NCI-H510A treated with DMSO at 0.1 percent for 48 hours (cell line): Measurements from ENCODE around the gene PPDPF.
"Not testable (repeated sequence)": the region's sequence is repeated elsewhere in the genome, so short reads cannot be mapped to it uniquely, and the experiment has no call there.

Source experiments
- DNase-seq: peaks from one replicate; lab custom pipeline; 2025; lab: John Stamatoyannopoulos, UW

PPDPF gene

DNA sequence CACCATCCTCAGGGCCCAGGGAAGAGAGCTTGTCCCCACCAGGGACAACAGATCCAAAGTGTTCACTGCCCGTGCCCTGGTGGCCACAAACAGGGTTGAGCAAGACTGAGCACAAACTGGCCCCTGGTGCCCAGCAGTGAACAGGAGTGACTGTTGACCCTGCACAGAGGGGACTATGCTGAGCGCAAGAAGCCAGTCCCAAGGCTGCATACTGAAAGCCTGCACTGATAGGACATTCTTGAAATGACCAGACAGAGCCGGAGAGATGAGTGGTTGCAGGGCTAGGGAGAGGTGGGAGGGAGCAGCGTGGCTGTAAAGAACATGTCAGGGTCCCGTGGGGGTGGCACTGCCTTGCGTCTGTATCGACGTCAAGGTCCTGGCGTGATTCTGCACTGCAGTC is 30.5 kb downstream of the PPDPF start:
- DNase-seq = no peak

DNA sequence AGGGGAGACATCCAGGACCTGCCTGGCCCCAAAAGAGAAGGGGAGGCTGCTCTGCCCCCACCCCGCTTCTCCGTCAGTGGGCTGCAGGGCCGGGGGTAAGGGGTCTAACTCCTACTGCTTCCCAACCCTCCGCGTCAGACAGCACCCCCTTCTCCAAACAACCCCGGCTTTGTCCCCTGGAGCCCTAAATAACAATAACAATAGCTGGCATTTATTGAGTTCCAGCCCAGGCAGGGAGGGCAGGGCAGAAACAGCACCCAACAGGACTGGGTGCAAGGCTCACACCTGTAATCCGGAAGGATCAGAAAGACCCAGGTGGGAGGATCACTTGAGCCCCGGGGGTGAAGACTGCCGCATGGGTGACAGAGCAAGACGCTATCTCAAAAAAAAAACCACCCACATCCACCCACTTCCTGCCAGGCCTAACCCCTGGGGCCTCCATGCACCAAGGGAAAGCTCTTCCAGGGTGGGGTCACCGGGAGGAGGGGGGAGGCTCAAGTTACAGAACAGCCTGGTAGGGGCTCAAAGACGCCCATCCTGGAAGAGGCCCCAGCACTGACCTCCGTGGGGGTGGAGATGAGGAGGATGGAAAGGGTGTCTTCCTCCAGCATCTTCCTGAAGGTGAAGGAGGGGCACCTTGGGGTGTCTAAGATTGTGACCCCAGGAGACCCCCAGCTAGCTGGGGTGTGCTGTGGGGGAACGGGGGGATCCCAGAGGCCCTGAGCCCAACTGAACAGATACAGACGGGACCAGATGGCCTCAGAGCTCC is 32.1 kb downstream of the PPDPF start:
- DNase-seq = no peak

DNA sequence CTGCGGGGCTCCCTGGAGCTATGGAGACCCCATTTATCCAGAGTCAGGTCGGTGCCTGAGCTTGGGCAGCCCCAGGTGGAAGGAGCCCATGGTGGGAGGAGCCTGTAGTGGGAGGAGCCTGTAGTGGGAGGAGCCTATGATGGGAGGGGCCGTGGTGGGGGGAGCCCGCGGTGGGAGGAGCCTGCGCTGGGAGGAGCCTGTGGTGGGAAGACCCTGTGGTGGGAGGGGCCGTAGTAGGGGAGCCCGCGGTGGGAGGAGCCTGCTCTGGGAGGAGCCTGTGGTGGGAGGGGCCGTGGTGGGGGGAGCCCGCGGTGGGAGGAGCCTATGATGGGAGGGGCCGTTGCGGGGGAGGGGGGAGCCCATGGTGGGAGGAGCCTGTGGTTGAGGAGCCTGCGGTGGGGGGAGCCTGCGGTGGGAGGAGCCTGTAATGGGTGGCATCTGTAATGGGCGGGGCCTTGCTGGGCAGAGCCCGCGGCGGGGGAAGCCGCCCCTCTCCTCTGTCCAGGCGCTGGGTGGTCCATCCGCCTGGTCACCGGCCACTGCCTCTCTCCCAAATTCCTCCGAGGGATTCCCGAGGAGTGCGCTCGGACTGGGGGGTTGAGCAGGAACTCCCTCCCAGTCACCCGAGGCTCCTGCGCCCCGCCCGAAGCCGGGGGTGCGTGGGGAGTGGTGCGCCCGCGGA is 32.8 kb downstream of the PPDPF start:
- DNase-seq = no peak

DNA sequence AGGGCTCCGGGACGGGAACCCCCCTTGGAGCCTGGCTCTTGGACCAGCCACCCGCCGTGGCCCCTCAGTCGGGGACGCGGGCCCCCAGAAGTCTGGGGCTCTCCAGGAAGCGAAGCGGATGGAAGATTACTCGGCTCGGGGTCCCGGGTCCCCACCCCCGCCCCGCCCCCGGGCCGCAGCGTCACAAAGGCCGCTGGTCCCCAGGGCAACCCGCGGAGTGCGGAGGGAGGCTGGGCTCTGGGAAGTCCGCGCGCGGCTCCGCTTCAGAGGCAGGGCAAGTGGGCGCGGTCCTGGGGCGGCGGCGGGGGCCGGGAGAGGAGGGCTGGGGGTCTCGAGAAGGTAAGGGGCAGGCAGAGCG is 33.3 kb downstream of the PPDPF start, which contains the start of gene FNDC11:
FNDC11 (plus strand) TSS at position 227 of the 358 bp plus-strand sequence. CDS start 1,505 bp downstream, outside the sequence.
- no peak for DNase-seq

DNA sequence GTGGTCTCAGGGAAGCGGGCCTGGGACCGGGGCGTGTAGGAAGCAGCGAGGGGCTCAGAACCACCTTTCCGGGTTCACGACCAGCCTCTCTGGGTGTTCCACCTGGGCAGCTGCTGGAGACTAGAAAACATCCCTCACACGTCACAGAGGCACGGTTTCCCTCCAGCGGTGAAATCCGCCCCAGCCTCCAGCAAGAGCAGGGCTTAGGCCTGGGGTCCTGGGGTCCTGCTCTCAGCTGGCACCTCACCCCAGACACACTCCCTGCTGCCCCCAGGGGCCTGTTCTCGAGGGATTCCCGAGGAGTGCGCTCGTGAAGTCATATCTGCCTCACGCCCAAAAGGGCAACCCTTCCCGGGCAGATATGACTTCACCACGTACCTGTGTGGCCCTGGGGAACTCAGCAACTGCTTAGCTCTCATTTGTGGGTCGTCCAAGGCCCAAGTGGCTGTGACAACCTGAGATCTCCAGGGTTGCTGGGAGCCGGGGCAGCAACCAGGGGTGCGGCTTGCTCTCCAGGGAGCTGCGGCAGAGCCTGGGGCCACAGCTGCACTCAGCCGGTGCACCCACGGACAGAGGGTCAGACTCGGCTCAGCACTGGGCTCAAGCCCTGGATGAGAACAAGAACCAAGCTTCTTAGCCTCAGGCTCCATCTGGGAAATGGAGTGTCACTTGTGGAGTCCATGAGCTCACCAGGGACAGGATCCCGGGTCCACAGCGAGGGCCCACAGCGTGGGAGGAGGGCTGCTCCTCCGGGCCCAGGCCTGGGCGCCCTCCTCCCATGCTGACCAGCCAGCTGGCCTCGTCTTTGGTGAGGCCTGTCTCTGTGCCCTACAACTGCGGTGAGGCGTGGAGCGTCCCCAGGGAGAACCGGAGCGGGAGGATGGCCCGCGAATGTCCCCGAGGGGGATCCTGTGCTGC is 34.1 kb downstream of the PPDPF start:
- no peak for DNase-seq

DNA sequence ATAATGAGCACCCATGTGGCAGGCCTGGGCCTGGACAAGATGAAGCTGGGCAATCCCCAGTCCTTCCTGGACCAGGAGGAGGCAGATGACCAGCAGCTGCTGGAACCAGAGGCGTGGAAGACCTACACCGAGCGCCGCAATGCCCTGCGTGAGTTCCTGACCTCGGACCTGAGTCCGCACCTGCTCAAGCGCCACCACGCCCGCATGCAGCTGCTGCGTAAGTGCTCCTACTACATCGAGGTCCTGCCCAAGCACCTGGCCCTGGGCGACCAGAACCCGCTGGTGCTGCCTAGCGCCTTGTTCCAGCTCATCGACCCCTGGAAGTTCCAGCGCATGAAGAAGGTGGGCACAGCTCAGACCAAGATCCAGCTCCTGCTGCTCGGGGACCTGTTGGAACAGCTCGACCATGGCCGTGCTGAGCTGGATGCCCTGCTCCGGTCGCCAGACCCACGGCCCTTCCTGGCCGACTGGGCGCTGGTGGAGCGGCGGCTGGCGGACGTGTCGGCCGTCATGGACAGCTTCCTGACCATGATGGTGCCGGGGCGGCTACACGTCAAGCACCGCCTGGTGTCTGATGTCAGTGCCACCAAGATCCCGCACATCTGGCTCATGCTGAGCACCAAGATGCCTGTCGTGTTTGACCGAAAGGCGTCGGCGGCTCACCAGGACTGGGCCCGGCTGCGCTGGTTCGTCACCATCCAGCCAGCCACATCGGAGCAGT is 35.3 kb downstream of the PPDPF start:
- DNase-seq = no peak

DNA sequence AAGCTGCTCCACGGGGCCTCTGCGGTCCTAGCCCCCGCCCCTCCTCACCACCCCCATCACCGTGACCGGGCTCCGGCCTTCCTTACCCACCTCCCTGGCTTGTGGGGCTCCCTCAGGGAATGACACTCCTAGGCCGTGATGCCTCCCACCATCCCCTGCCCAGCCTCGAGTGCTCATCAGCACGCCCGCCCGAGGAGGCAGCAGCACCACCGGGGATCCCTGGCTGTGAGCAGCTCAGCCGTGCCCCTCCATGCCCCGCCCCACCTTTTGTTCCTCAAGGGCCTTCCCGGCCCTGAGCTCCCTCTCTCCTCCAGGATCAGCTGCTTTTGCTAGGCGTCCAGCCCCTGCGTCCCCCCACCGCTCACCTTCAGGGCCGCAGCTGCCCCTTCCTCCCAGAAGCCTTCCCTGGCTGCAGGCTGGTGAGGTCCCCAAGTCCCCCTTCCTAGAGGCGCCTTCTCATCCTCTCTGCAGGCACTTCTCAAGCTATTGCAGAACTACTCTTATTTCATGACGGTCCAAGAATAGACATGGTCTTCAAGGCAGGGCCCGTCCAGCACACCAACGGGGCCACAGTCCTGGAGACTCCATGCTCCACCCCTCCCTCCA is 36.4 kb downstream of the PPDPF start:
- DNase-seq = no peak

DNA sequence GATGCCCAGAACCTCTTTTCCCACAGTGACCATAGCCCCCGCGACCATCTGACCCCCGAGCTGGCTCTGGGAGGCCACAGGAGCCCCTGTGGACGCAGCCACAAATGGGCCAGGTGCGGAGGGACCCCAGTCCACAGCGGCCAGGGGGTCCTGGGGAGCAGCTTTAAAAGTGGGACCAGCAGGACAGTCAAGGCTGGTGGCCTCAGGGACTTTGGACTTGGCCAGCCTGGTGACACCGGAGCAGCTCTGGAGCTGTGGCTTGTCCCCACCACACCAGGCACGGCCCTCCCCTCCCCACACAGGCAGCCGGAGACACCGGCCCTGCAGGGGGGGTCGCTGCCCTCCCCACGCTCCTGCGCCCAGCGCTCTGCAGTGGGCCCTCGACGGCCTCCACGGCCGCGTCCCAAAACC is 36.9 kb downstream of the PPDPF start:
- DNase-seq = no peak

DNA sequence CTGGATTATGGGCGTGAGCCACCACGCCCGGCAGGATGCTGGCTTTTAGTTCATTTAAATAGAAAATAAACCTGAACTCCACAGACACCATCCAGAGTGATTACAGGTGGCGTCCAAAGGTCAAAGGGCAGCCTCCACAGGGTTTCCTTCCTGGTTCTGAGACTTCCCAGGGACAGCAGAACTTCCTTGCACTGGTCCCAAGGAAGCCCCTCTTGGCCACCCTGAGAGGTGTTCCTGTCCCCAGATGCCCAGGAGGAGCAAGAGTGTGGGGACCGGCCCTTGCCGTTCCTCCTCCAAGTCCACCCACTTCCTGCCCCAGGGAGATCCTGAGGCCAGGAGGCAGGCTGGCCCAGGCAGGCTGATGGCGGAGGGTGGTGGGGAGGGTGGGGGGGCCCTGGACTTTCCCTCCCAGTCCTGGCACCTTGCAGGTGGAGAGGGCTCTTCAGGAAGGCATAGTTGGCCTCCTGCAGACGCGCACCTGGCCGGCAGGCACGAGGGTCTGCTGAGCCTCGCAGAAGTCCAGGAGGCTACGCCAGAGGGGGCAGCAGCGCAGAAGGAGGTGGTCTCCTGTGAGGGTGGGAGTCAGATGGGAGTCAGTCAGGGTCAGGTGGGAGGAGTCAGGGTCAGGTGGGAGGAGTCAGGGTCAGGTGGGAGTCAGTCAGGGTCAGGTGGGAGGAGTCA is 38.4 kb downstream of the PPDPF start:
- no peak for DNase-seq

DNA sequence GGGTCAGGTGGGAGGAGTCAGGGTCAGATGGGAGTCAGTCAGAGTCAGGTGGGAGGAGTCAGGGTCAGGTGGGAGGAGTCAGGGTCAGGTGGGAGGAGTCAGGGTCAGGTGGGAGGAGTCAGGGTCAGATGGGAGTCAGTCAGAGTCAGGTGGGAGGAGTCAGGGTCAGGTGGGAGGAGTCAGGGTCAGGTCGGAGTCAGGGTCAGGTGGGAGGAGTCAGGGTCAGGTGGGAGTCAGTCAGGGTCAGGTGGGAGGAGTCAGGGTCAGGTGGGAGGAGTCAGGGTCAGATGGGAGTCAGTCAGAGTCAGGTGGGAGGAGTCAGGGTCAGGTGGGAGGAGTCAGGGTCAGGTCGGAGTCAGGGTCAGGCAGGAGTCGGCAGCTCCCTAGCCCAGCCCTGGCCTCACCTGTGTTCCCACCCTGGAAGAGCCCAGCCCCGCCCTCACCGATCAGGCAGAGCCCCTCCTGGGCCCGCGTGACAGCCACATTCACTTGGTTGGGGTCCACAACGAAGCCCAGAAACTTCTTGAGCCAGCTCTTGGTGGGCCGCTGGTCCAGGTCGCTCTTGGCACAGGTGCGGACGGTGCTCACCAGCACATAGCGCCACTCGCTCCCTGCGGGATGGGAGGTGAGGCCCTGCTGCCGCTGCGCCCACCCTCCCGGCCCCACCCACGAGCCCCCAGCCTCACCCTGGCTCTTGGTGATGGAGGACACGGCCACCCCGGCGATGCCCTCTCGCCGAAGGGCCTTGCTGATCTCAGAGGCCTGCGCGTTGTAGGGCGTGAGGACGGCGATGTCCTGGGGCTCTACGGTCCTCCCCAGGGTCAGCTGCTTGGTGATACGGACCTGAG is 39.1 kb downstream of the PPDPF start:
- DNase-seq = not testable (repeated sequence)

DNA sequence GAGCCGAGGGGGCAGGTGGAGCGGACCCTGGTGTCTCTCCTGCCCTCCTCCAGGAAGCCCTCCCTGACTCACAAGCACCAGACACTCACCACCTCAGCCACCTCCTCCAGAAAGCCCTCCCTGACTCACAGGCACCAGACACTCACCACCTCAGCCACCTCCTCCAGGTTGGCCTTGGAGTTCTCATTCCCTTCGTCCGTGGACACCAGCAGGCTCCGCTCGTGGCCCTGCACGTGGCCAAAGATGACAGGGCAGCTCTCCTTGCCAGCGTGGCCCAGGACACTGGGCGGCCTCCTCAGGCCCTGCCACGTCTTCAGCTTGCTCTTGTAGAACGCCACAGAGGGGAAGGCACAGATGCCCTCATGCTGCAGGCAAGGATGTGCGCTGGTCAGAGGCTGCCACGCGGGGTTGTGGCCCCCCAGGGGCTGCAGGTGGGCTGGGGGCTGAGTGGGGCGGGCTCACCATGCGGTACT is 39.8 kb downstream of the PPDPF start:
- no peak for DNase-seq

DNA sequence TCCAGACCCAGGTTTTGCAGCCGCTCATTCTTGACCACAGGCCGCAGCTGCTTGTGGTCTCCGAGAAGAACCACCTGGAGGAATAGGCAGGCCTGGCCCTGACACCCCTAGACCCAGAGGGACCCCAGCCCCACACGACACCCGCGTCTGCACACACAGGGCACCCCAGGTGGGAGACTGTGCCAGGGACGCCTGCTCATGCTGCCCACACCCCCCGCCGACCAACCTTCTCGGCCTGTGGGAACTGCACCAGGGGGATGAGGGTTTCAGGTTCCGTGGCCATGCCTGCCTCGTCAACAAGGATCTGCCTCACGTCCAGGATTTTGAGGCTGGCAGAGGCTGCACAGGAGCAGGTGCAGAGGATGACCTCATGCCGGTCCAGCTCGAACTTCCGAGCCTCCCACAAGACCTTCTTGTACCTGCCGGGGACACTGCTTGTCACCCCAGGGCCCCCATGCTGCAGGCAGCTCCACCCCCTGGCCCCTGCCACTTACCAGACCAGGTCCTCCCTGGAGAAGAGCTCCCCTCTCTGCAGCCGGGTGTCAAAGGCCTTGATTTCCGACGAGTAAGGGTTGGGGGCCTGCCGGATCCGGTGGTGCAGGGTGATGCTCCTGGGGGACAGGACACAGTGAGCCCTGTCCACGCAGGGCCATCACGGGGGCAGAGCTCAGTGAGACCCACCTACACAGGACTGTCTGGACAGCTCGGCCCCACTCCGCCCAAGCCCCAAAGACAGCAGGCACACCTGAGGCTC is 40.5 kb downstream of the PPDPF start:
- no peak for DNase-seq

DNA sequence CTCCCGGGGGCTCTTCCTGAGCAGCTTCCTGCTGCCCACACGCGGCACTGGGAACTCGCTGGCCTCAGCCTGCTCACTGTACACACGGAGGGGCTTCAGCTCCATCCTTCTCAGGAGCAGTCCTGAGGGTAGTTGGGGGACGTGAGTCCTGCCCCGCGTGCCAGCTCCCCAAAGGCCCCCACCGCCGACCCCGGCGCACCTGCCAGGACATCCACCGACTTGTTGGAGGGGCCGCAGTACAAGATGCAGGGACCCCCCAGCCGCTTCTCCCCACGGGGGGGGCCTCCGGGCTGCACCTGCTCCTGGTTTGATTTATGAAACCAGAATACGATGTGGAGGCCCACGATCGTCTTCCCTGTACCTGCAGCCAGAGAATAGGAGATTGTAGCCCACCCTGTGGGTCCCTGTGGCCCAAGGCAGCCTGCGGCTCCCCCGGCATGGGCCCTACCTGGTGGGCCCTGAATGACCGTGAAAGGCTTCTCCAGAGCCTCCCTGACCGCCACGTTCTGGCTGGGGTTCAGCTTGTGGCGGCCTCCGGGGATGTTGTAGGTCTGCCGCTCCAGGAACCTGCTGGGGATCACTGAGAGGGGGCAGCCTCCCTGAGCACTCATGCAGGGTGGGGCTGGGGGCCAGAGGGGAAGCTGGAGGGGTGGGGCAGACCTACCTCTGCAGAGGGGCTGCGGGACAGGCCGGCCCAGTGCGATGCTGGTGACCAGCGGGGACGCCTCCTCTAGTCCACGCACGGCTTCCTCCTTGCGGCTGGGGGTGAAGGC is 41.2 kb downstream of the PPDPF start:
- no peak for DNase-seq

DNA sequence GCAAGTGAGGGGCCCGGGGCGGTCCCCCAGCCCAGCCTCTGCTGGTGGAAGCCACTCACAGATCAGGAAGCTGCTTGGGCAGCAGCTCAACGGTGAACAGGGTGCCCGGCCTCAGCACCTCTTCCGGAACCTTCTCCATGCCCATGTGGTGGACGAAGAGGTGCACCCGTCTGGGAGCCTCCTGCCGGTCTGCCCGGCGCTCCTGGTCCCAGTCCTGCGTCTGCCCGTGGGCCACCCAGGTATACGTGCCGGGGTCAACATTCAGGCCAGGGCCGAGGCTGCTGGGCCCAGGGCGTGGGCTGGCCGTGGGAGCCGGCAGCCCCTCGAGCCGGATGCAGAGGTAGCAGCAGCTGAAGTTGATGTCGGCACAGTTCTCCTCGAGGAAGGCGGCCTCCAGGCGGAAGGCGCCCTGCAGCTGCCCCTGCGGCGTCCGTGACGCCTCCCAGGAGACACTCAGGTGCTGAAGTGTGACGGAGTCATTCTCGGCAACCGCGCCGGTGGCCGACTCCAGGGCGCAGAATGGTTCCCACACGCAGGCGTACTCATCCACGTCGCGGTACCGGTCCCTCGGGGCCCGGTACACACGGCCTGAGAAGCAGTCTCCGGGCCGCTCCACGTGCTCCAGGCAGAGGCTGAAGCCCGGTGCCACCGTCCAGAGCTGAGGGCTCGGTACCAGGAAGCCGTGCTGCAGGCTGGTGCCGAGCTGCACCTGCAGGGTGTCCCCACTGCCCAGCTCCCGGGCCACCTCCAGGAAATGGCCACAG is 42.1 kb downstream of the PPDPF start:
- no peak for DNase-seq

DNA sequence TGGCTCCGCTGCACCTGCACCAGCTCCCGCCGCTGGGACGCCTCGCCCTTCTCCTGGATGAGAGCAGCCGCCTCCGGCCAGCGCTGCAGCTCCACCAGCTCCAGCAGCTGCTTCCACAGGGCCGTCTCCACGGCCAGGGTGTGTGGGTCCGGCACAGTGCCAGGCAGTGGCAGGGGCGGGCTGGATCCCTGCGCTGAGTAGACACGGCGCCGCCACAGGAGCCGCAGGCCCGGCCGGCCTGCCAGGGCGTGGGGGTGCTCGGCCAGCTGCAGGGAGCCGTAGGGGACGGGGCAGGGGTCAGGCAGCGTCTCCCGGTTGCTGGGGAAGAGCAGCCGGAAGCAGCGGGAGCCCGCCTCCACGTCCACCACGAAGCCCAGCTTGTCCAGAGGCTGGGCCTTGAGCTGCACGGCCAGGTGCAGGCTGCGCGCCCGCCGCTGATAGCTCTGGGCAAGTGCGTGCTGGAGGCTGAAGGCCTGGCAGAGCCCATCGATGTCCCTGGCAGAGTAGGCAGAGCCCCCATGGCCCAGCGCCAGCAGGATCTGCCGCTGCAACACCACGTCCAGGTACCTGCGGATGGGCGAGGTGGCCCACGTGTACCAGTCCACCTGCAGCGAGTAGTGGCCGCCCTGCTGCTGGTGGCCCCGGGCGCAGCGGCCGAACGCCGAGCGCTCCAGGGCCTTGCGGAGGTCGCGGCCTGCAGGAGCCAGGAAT is 42.8 kb downstream of the PPDPF start:
- DNase-seq = no peak

DNA sequence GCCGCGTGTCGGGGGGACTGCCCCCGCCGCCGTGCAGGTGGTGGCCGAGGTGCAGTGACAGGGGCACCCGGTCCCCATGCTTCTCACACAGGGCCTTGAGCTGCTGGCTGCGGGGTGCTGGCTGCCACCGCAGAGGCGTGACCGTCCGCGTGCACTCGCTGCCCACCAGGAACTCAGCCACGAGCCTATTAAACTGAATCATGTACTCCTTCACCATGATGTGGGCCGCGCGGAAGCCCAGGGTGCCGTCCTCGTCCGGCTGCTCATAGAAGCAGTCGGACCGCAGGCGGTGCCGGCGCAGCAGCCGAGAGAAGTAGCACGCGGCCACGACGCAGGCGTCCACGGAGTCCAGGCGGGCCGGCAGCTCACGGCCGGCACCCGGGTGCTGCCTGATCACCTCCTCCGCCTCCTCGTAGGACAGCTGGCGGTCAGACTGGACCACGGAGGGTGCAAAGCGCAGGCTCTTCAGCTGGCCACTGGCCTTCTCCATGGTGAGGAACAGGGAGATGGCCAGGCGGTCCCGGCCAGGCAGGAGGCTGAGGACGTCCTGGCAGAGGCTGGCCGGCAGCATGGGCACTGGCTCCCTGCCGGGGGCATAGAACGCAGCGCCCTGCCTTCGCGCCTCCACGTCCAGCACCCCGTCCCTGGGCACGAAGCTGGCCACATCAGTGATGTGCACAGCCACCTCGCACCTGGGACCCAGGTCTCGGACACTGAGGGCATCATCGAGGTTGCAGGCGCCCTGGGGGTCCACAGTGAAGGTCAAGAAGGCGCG is 43.7 kb downstream of the PPDPF start:
- no peak for DNase-seq
